ENCODE results near the gene MAP7.
"Not testable (repeated sequence)": the region's sequence is repeated elsewhere in the genome, so short reads cannot be mapped to it uniquely, and the experiment has no call there.

Gene MAP7

DNA sequence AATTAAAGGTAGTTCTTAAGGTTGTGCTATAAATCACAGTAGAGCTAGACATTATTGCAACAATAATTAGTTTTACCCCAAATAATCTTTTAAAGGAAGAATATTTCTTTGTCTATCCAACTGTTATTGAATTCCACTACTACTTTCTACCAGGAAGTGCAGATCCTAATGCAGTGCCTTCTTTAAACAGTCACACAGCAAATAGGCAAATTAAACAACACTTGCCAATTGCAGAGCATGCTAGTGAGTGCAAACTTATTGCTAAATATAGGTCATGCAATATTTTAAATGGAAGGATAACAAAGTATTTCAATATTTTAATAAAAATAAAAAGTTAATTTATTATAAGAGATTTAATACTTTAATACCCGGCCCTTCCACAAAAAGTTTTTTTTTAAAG is 153.3 kb downstream of the MAP7 start:
- no peak overlapping the region for H3K27ac ChIP-seq
- no peaks in the 10 kb centered on the region for H3K36me3 ChIP-seq
- peaks cover 0 to 21% (median 0%) of the 10 kb centered on the region in 11 experiments; a peak in 8 of 22 replicates for H3K9me3 ChIP-seq (replicated peaks in 1 of 11)
- H4K20me1 ChIP-seq, result no peaks in the 10 kb centered on the region
- H3K4me1 ChIP-seq, result peaks cover 0 to 2% (median 0%) of the 10 kb centered on the region in 10 experiments; a peak in 1 of 20 replicates
- no peaks in the 10 kb centered on the region for H3K27me3 ChIP-seq
- TF ChIP-seq Cebpa-rat (IDR thresholded peaks at IDR 0.05), result no peak
- no peak overlapping the region for H3K4me3 ChIP-seq
- no peak overlapping the region for H3K9ac ChIP-seq
- no peak overlapping the region for H3K4me2 ChIP-seq

DNA sequence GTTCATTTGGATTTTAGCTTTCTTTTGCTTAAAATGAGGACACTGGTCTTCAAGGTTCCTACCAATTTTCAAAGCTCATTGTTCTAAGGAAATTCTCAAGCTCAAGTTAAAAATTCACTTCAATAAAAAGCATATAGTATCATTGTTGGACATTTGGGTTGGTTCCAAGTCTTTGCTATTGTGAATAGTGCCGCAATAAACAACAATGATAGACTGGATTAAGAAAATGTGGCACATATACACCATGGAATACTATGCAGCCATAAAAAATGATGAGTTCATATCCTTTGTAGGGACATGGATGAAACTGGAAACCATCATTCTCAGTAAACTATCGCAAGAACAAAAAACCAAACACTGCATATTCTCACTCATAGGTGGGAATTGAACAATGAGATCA is 159.3 kb downstream of the MAP7 start:
- not testable (repeated sequence) for H3K4me1 ChIP-seq; H3K4me3 ChIP-seq; H3K4me2 ChIP-seq; H4K20me1 ChIP-seq; H3K27ac ChIP-seq; H3K9me3 ChIP-seq (replicated peaks in 1 of 11); H3K27me3 ChIP-seq; H3K36me3 ChIP-seq; H3K9ac ChIP-seq

DNA sequence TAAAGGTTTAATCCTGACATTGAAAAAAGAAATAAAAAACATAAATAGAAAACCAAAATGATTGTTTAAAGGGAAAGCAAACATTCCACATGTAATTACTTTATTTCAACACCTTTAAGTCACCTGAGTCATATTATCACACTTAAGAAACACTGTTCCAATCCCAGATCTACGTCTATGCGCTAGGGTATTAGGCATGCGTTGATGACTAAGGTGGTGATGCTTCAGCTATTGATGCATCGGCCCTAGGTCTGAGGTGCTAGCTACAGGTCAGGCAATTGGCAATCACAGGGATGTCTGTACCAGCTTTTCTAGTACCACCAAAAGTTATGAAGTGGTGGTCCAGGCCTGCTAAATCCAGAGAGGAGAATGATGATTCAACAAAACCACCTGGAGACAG is 162.9 kb downstream of the MAP7 start:
- Histone ChIP-seq H3K9ac (no peak overlapping the region), H3K27ac (no peak overlapping the region), H4K20me1 (no peaks in the 10 kb centered on the region), H3K4me3 (no peak overlapping the region), H3K27me3 (no peaks in the 10 kb centered on the region), H3K4me2 (no peak overlapping the region), H3K4me1 (no peaks in the 10 kb centered on the region), H3K36me3 (no peaks in the 10 kb centered on the region), H3K9me3 (replicated peaks in 1 of 11) (no peaks in the 10 kb centered on the region)
- no peak for TF ChIP-seq Cebpa-rat (IDR thresholded peaks at IDR 0.05)

DNA sequence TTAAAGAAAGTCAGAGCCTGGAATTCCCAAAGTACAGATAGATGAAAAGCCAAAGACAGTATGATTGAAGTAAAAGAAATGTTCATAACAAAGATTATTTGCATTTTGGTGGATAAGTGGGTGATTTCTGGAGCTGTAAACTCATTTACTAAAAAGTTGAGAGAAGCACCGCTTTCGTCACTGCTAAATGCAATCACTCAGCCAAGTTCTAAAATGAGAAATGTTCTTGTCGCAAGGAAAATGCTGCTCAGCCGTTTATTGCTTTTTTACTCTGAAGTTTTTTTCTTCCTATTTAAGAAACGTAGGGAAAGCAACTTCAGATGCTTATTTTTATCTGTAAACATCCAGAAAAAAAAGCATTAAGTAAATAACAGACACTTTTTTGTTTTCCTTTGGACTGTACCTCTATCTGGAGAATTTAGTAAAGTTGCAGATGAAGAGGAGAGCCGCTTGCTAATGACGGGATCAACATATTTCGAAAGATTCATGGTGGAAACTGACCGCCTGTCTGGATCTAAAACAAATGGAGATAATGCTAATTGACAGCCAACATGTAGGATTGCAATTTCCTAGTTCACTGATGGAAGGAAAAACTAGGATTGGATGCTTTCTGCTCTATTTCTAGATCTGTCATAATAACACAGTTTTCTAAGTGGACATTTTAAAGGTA is 166.8 kb downstream of the MAP7 start:
- Histone ChIP-seq H4K20me1 (no peaks in the 10 kb centered on the region), H3K4me2 (no peak overlapping the region), H3K9ac (no peak overlapping the region), H3K27ac (no peak overlapping the region), H3K9me3 (replicated peaks in 1 of 11) (no peaks in the 10 kb centered on the region), H3K4me3 (no peak overlapping the region), H3K27me3 (no peaks in the 10 kb centered on the region), H3K36me3 (no peaks in the 10 kb centered on the region), H3K4me1 (no peaks in the 10 kb centered on the region)
- no peak for TF ChIP-seq Cebpa-rat (IDR thresholded peaks at IDR 0.05)

DNA sequence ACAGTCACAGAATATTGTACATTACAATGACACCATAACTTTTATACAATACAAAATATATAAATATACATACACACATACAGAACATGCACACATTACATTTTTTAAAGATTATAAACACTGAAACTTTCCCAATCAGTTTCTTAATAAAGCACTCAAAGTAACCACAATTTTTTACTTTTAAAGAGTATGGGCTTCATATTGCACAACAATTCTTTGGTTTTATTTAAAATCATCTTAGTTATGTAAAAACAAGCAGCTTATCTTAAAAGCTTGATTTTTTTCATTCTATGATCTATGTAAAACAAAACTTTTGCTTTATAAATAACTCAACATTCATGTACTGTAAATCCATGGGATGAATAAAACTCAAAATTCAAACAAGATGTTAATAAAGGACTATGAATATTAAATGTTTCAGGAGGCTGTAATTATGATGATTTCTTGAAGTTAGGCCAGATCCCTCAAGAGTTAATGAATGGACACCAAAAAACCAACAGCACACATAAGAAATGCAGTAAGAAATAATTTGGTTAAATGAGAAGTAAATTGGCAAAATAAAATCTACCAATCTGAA is 167.5 kb downstream of the MAP7 start:
- no peak for TF ChIP-seq Cebpa-rat (IDR thresholded peaks at IDR 0.05)
- no peaks in the 10 kb centered on the region for H3K36me3 ChIP-seq
- no peak overlapping the region for H3K27ac ChIP-seq
- no peak overlapping the region for H3K4me3 ChIP-seq
- no peak overlapping the region for H3K4me2 ChIP-seq
- H3K27me3 ChIP-seq, result no peaks in the 10 kb centered on the region
- no peaks in the 10 kb centered on the region for H3K4me1 ChIP-seq
- H3K9ac ChIP-seq, result no peak overlapping the region
- H4K20me1 ChIP-seq, result no peaks in the 10 kb centered on the region
- no peaks in the 10 kb centered on the region for H3K9me3 ChIP-seq (replicated peaks in 1 of 11)

DNA sequence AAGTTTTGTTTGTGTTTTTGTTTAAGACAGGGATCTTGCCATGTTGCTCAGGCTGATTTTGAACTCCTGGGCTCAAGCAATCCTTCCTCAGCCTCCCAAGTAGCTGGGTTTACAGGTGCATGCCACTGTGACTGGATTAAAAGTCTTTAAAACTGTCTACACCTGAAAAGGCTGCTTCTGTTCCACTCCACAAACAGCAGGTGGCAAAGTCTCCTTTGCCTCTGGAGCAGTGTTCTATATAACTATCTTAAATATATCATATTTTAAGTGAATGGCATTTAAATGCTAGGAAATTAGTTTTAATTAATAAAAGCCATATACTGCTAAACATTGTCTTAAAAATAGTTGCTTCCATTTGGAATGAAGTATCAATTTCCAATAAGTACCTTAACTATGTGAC is 171.3 kb downstream of the MAP7 start:
- Histone ChIP-seq H3K4me2 (no peak overlapping the region), H3K9ac (no peak overlapping the region), H3K9me3 (replicated peaks in 1 of 11) (no peaks in the 10 kb centered on the region), H3K4me3 (no peak overlapping the region), H4K20me1 (no peaks in the 10 kb centered on the region), H3K36me3 (no peaks in the 10 kb centered on the region), H3K27ac (no peak overlapping the region), H3K4me1 (no peaks in the 10 kb centered on the region), H3K27me3 (no peaks in the 10 kb centered on the region)
- TF ChIP-seq Cebpa-rat (IDR thresholded peaks at IDR 0.05), result no peak

DNA sequence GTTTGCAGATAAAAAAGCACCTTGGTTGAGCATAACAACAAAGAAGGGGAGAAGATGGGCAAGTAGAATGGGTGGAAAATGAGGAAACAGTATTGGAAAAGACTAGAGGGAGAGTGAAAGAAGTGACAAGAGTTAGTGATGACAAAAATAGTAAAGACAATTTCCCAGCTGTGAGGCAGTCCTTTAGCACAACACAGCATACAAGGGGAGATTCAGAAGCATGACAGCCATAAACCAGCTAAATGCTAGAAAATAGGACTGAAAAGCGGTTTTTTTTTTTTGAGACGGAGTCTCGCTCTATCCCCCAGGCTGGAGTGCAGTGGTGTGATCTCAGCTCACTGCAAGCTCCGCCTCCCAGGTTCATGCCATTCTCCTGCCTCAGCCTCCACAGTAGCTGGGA is 174.4 kb downstream of the MAP7 start:
- not testable (repeated sequence) for H4K20me1 ChIP-seq

DNA sequence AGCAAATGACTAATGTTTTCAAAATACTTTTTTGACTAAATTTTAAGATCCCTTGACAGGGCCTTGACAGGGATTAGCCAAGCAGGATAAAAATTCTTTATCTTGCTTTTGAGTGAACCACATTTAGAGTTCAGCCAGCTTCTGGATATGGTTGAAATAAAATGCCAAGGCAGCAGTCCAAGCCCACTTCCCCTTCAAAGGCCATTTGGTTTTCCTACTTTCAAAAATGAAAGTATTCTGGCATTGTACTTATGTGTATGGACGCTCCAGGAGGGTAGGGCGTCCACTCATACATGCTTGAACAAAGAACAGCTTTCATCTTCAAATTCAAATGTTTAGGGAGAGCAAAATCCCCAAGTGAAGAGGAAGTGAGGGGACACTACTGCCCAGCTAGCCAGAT is 178.3 kb downstream of the MAP7 start:
- Histone ChIP-seq H3K9ac (no peak overlapping the region), H3K27ac (no peak overlapping the region), H3K4me1 (no peaks in the 10 kb centered on the region), H4K20me1 (no peaks in the 10 kb centered on the region), H3K4me3 (no peak overlapping the region), H3K36me3 (no peaks in the 10 kb centered on the region), H3K9me3 (replicated peaks in 1 of 11) (no peaks in the 10 kb centered on the region), H3K27me3 (no peaks in the 10 kb centered on the region), H3K4me2 (no peak overlapping the region; a peak in 1 of 22 replicates)
- TF ChIP-seq Cebpa-rat (IDR thresholded peaks at IDR 0.05), result no peak

More for the DNA sequence above, 174.4 kb downstream of the MAP7 start:
- not testable (repeated sequence) for H3K36me3 ChIP-seq; H3K27ac ChIP-seq; H3K9ac ChIP-seq; H3K4me2 ChIP-seq; H3K27me3 ChIP-seq; H3K4me3 ChIP-seq; H3K9me3 ChIP-seq (replicated peaks in 1 of 11); H3K4me1 ChIP-seq

DNA sequence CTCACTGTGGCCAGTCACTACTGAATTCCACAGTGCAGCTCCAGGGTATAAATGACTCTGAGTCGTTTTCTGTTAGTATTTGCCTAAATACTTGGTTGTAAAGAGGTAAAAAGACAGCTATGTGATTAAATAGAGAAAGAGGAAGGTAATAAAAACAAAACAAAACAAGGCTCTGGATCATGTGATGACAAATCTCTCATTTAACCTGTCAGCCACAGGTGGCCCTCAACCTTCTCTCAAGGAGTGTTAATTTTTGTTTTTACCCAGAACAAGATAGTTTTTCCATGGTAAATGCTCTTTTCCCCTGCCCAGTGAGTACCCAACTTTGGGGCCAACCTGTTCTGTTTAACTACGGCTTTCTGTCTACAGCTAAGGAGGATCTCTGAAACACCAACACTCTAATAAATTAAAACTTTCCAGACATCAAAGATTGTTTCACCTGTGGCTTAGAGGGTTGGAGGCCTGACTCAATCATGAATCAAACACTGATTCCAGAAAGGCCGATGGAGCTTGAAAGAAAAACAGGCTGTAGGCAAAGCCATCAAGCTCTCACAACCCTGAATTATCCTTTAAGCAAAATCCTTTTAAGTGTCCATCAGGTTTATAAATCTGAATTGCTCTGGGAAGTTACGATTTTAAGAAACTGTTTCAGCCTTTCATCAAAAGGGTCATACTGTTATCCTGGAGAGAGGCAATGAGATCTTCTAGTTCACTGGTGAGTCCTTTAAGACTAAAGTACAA is 179.1 kb downstream of the MAP7 start:
- Histone ChIP-seq H3K9ac (no peak overlapping the region), H3K27me3 (no peaks in the 10 kb centered on the region), H3K4me3 (no peak overlapping the region), H4K20me1 (no peaks in the 10 kb centered on the region), H3K4me1 (peaks cover 0 to 4% (median 2%) of the 10 kb centered on the region in 10 experiments; a peak in 9 of 20 replicates), H3K36me3 (no peaks in the 10 kb centered on the region), H3K27ac (no peak overlapping the region), H3K9me3 (replicated peaks in 1 of 11) (no peaks in the 10 kb centered on the region), H3K4me2 (no peak overlapping the region)
- TF ChIP-seq Cebpa-rat (IDR thresholded peaks at IDR 0.05), result no peak

Measured in BLaER1 treated with 17β-estradiol and CSF1 and Interleukin-3, amounts not matched to agents 10 nM and 100 nM (cell line).